HCT116 (cell line): ENCODE measurements around the gene CTNND2. TPM values are rescaled to one million over a fixed set of nuclear protein-coding genes. Genes with fewer than 3 reads are reported as not detected.

Experiments used
- ATAC-seq: fragments of 200-7000 bp; cut with Tn5 transposase; 2 replicates; pipeline ENCODE4 v1.9.1; 2020; ENCODE audit warnings: mild to moderate bottlenecking, moderate library complexity
- BruUV-seq: library from RNA; stranded (reverse); fragments of 400-500 nt; replicated peaks from 2 replicates; lab custom pipeline; 2021; lab: Mats Ljungman, UMichigan
- CTCF ChIA-PET: fragments of 300-600 bp; sonication (Branson Sonifier 250); formaldehyde crosslinking; loops from one replicate; lab custom pipeline; 2021; ENCODE audit warnings: antibody characterized with exemption; lab: Charles Lee
- POLR2A ChIA-PET: fragments of 300-600, 350-600 bp; sonication (Branson Sonifier 250); formaldehyde crosslinking; loops from one replicate; lab custom pipeline; 2021; ENCODE audit warnings: antibody characterized with exemption; lab: Charles Lee
- RAD21 ChIA-PET, 2 experiments: fragments of 300-600 bp; sonication (Branson Sonifier 250); formaldehyde crosslinking; loops; one replicate each; lab custom pipeline; 2023; ENCODE audit warnings: low total read pairs in 2 of 2; ENCODE audit not compliant: uncharacterized antibody in 2 of 2, unreplicated experiment in 2 of 2, low non-redundant PET in 1 of 2; lab: Charles Lee
- DNase-seq: peaks from one replicate; pipeline ENCODE4 v3.0.0-alpha.2; 2010; ENCODE audit warnings: low read depth, low spot score
- H2AFZ ChIP-seq: fragments of 200-600 bp; shearing (Covaris generic), sonication (generic); 2 replicates; pipeline ENCODE4 v1.6.1; 2017; ENCODE audit warnings: low read depth, mixed run types, mixed read lengths, antibody characterized with exemption, low read length; ENCODE audit not compliant: poor library complexity, severe bottlenecking
- H3K27ac ChIP-seq: 2 replicates; pipeline ENCODE4 v1.5.1; 2012; ENCODE audit warnings: low read depth, low read length
- H3K27me3 ChIP-seq: fragments of 200-600 bp; sonication (generic); 2 replicates; pipeline ENCODE4 v1.6.1; 2016; ENCODE audit warnings: mixed run types, low read length, mixed read lengths; ENCODE audit not compliant: insufficient read depth
- H3K36me3 ChIP-seq, 2 experiments: fragments of 200-500 bp in 1 of 2; fragments of 200-600 bp in 1 of 2; sonication (Bioruptor generic) in 1 of 2; sonication (generic) in 1 of 2; 2 replicates each; pipeline versions ENCODE4 v1.5.1 to v1.6.1; 2014 to 2016; ENCODE audit warnings: low read length in 2 of 2, inconsistent platforms in 1 of 2, mixed read lengths in 1 of 2, mixed run types in 1 of 2; ENCODE audit not compliant: insufficient read depth in 2 of 2, control insufficient read depth in 1 of 2
- H3K4me1 ChIP-seq, 2 experiments: fragments of 200-600 bp in 1 of 2; sonication (generic) in 1 of 2; 2 replicates each; pipeline versions ENCODE4 v1.5.1 to v1.6.1; 2012 to 2017; ENCODE audit warnings: low read length in 2 of 2, inconsistent platforms in 1 of 2, mild to moderate bottlenecking in 1 of 2, mixed read lengths in 1 of 2, mixed run types in 1 of 2, moderate library complexity in 1 of 2; ENCODE audit not compliant: insufficient read depth in 2 of 2, control insufficient read depth in 1 of 2
- H3K4me2 ChIP-seq: fragments of 200-600 bp; sonication (generic); 2 replicates; pipeline ENCODE4 v1.6.1; 2017; ENCODE audit warnings: mixed run types, low read length, mixed read lengths
- H3K4me3 ChIP-seq, 2 experiments: fragments of 200-600 bp in 1 of 2; sonication (generic) in 1 of 2; replicated peaks in 1 of 2; 2 replicates each; pipeline ENCODE4 v1.5.1; 2011 to 2016; ENCODE audit warnings: low read length in 2 of 2, control low read depth in 1 of 2, low read depth in 1 of 2, mild to moderate bottlenecking in 1 of 2, mixed read lengths in 1 of 2, mixed run types in 1 of 2
- H3K79me2 ChIP-seq: fragments of 200-600 bp; sonication (generic); 2 replicates; pipeline ENCODE4 v1.6.1; 2017; ENCODE audit warnings: mild to moderate bottlenecking, mixed run types, low read length, moderate library complexity, mixed read lengths; ENCODE audit not compliant: insufficient read depth
- H3K9ac ChIP-seq: fragments of 200-600 bp; sonication (generic); 2 replicates; pipeline ENCODE4 v1.6.1; 2016; ENCODE audit warnings: low read length, mixed read lengths
- H3K9me2 ChIP-seq: fragments of 200-600 bp; sonication (generic), shearing (Covaris generic); 2 replicates; pipeline ENCODE4 v1.6.1; 2017; ENCODE audit warnings: mixed run types, mild to moderate bottlenecking, moderate library complexity; ENCODE audit not compliant: insufficient read depth
- H3K9me3 ChIP-seq, 2 experiments: fragments of 200-500 bp in 1 of 2; fragments of 200-600 bp in 1 of 2; sonication (Bioruptor generic) in 1 of 2; sonication (generic) in 1 of 2; 2 replicates each; pipeline ENCODE4 v1.6.1; 2014 to 2017; ENCODE audit warnings: low read length in 2 of 2, mixed read lengths in 2 of 2, inconsistent platforms in 1 of 2, low read depth in 1 of 2, mild to moderate bottlenecking in 1 of 2, mixed run types in 1 of 2, moderate library complexity in 1 of 2; ENCODE audit not compliant: control insufficient read depth in 1 of 2, insufficient read depth in 1 of 2
- H4K20me1 ChIP-seq: fragments of 200-600 bp; sonication (generic), shearing (Covaris generic); 2 replicates; pipeline ENCODE4 v1.6.1; 2017; ENCODE audit warnings: mixed run types, mild to moderate bottlenecking, moderate library complexity; ENCODE audit not compliant: insufficient read depth
- CEBPB ChIP-seq: IDR thresholded peaks from 2 replicates; pipeline ENCODE4 v1.6.1; 2012; ENCODE audit warnings: low read depth
- ELF1 ChIP-seq: IDR thresholded peaks from 2 replicates; pipeline ENCODE4 v1.6.1; 2012; ENCODE audit warnings: low read depth, borderline replicate concordance
- POLR2A ChIP-seq: IDR thresholded peaks from 2 replicates; pipeline ENCODE4 v1.7.0; 2011; ENCODE audit warnings: borderline replicate concordance; ENCODE audit not compliant: insufficient read depth, insufficient read length; ENCODE audit errors: extremely low read depth
- SP1 ChIP-seq: IDR thresholded peaks from 2 replicates; pipeline ENCODE4 v1.6.1; 2012; ENCODE audit warnings: low read depth
- SRF ChIP-seq: IDR thresholded peaks from 2 replicates; pipeline ENCODE4 v1.6.1; 2012; ENCODE audit warnings: low read depth
- TCF7L2 ChIP-seq: IDR thresholded peaks from 2 replicates; pipeline ENCODE4 v1.7.0; 2011; ENCODE audit warnings: borderline replicate concordance, inconsistent platforms; ENCODE audit not compliant: insufficient read depth, insufficient read length; ENCODE audit errors: extremely low read depth
- ZNF274 ChIP-seq: fragments of 200-500 bp; sonication (Bioruptor generic); IDR thresholded peaks from 2 replicates; pipeline ENCODE4 v1.6.1; 2014; ENCODE audit warnings: mild to moderate bottlenecking, low read depth, low read length, inconsistent platforms
- intact Hi-C: fragments of 100-400 bp; cut with micrococcal nuclease; formaldehyde crosslinking; loops from 2 replicates; pipeline ENCODE4 v1.10.0; 2022
- total RNA-seq: library from RNA; stranded (reverse); gene quantifications from one replicate; pipeline ENCODE4 v1.2.1, GENCODE V29; 2021; ENCODE audit not compliant: unreplicated experiment
- TF ChIP-seq, protein P1 (sequence below): IDR thresholded peaks from 2 replicates; pipeline ENCODE4 v1.6.1; 2012
- TF ChIP-seq, protein P2 (sequence below), 3 experiments: fragments of 200-600 bp in 1 of 3; sonication (generic) in 1 of 3; IDR thresholded peaks in 2 of 3; conservative IDR thresholded peaks in 1 of 3; 2 replicates each; pipeline ENCODE4 v1.5.1; 2012 to 2017; ENCODE audit warnings: low read depth in 2 of 3, low read length in 2 of 3, antibody characterized with exemption in 1 of 3, borderline replicate concordance in 1 of 3, control low read depth in 1 of 3, mild to moderate bottlenecking in 1 of 3, mixed read lengths in 1 of 3, mixed run types in 1 of 3, moderate library complexity in 1 of 3; ENCODE audit not compliant: insufficient read depth in 1 of 3
- TF ChIP-seq, protein P3 (sequence below): IDR thresholded peaks from 2 replicates; pipeline ENCODE4 v1.6.1; 2012; ENCODE audit warnings: low read depth

CTNND2 gene
- total RNA-seq, 1 experiment from 2014 or later = not detected

DNA sequence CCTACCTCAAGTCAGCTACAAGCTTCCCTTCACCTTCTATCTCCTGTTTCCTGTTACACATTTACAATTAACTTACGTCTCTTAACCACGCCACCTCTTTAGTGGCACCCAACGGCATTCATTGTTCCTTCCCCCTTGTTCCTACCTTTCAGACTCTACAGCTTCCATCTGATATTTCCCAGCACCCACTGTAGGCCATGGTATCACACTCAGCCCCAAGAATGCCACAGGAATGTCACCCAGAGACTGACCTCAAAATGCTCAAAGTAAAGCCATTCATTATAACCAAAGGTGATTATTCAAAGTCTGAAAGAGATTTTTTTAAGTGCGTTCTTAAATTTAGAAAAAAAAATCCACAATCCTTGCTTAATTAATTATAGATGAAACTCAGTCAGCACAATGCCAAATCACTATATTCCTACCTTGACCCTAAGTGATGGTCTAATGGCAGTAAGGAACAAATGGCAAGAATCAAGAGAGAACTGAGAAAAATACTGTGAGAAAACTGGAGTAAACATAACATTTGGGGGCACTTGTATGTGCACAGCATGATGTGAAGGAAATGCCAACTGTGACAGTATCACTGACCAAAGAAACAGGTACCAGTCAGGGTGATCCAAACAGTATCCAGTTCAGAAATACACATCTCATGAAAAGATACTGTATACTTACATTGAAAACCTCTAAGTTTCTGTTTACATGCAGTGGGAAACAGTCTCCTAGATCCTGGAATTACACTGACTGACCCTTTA, 52.1 kb downstream of the CTNND2 start:
- Histone ChIP-seq H3K36me3 (no peaks in the 10 kb centered on the region), H3K9ac (no peak overlapping the region), H4K20me1 (no peaks in the 10 kb centered on the region), H3K27ac (no peak overlapping the region), H3K9me3 (peaks cover 9 to 24% of the 10 kb centered on the region in 2 experiments; a peak in 2 of 4 replicates), H3K4me2 (no peak overlapping the region), H3K27me3 (no peaks in the 10 kb centered on the region), H3K4me1 (no peaks in the 10 kb centered on the region), H3K79me2 (no peaks in the 10 kb centered on the region), H2AFZ (no peak overlapping the region), H3K9me2 (no peaks in the 10 kb centered on the region), H3K4me3 (no peak overlapping the region)
- intact Hi-C loops = no loop called here
- POLR2A ChIA-PET = no interaction called here
- BruUV-seq = no TSS peak
- CTCF ChIA-PET = no interaction called here
- RAD21 ChIA-PET = no interaction called here
- TF ChIP-seq SP1 (no peak), SRF (no peak), CEBPB (no peak), ELF1 (no peak), TCF7L2 (no peak), POLR2A (no peak), ZNF274 (no peak)
- TF ChIP-seq, protein P1, sequence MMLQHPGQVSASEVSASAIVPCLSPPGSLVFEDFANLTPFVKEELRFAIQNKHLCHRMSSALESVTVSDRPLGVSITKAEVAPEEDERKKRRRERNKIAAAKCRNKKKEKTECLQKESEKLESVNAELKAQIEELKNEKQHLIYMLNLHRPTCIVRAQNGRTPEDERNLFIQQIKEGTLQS = no peak
- TF ChIP-seq, protein P2, sequence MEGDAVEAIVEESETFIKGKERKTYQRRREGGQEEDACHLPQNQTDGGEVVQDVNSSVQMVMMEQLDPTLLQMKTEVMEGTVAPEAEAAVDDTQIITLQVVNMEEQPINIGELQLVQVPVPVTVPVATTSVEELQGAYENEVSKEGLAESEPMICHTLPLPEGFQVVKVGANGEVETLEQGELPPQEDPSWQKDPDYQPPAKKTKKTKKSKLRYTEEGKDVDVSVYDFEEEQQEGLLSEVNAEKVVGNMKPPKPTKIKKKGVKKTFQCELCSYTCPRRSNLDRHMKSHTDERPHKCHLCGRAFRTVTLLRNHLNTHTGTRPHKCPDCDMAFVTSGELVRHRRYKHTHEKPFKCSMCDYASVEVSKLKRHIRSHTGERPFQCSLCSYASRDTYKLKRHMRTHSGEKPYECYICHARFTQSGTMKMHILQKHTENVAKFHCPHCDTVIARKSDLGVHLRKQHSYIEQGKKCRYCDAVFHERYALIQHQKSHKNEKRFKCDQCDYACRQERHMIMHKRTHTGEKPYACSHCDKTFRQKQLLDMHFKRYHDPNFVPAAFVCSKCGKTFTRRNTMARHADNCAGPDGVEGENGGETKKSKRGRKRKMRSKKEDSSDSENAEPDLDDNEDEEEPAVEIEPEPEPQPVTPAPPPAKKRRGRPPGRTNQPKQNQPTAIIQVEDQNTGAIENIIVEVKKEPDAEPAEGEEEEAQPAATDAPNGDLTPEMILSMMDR (IDR thresholded peaks at IDR 0.05 in 2 of 3, conservative IDR thresholded peaks at IDR 0.05 in 1 of 3; ENCODE audit: borderline replicate concordance in 1 of 3, insufficient read depth in 1 of 3, low read depth in 2 of 3, low read length in 2 of 3) = no peak
- TF ChIP-seq, protein P3, sequence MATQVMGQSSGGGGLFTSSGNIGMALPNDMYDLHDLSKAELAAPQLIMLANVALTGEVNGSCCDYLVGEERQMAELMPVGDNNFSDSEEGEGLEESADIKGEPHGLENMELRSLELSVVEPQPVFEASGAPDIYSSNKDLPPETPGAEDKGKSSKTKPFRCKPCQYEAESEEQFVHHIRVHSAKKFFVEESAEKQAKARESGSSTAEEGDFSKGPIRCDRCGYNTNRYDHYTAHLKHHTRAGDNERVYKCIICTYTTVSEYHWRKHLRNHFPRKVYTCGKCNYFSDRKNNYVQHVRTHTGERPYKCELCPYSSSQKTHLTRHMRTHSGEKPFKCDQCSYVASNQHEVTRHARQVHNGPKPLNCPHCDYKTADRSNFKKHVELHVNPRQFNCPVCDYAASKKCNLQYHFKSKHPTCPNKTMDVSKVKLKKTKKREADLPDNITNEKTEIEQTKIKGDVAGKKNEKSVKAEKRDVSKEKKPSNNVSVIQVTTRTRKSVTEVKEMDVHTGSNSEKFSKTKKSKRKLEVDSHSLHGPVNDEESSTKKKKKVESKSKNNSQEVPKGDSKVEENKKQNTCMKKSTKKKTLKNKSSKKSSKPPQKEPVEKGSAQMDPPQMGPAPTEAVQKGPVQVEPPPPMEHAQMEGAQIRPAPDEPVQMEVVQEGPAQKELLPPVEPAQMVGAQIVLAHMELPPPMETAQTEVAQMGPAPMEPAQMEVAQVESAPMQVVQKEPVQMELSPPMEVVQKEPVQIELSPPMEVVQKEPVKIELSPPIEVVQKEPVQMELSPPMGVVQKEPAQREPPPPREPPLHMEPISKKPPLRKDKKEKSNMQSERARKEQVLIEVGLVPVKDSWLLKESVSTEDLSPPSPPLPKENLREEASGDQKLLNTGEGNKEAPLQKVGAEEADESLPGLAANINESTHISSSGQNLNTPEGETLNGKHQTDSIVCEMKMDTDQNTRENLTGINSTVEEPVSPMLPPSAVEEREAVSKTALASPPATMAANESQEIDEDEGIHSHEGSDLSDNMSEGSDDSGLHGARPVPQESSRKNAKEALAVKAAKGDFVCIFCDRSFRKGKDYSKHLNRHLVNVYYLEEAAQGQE = no peak
- DNase-seq = no peak
- ATAC-seq = no peak
